ENCODE results near the gene SLC28A1. TPM values are rescaled to one million over a fixed set of nuclear protein-coding genes. Genes with fewer than 3 reads are reported as not detected.

The SLC28A1 gene
- total RNA-seq, 1 experiment from 2014 or later: 0.13 TPM

- peak within 1 kb of the TSS; percentile 82 for H3K18ac ChIP-seq (ENCODE audit: insufficient read length, low read depth, low read length)
- no peaks in the 10 kb centered on the region; a peak in 3 of 5 replicates for H3K9me3 Mint-ChIP-seq
Measured at GRCh38 chr15:84981711-84982300, 97.3 kb downstream of the SLC28A1 start, which contains the start of gene PDE8A. Gene PDE8A (plus strand): TSS chr15:84981856. CDS start chr15:84982163, 307 bp downstream.

More at GRCh38 chr15:84981711-84982300, 97.3 kb downstream of the SLC28A1 start, which contains the start of gene PDE8A:
- Histone ChIP-seq H4K8ac (replicated peaks; ENCODE audit: insufficient read length, low read depth, low read length) (no peak within 1 kb of the TSS), H3K4me1 (ENCODE audit: insufficient read depth, low read length) (no peaks in the 10 kb centered on the region), H3K79me2 (ENCODE audit: insufficient read depth, low read length) (no peaks in the 10 kb centered on the region), H3K9me3 (ENCODE audit: control insufficient read depth, low read depth, low read length) (no peaks in the 10 kb centered on the region), H3K4ac (ENCODE audit: low read depth, low read length) (no peak within 1 kb of the TSS), H2AK5ac (ENCODE audit: insufficient read length, low read length) (no peak within 1 kb of the TSS), H2BK20ac (ENCODE audit: low read depth, low read length, poor library complexity, severe bottlenecking) (no peak within 1 kb of the TSS), H3K9ac (ENCODE audit: extremely low read depth, insufficient read length, low read length) (peak within 1 kb of the TSS; percentile 37), H3K27ac (ENCODE audit: insufficient read length, low read depth, low read length) (no peak within 1 kb of the TSS), H2BK15ac (ENCODE audit: low read depth, low read length) (no peak within 1 kb of the TSS), H4K20me1 (ENCODE audit: control insufficient read depth, insufficient read depth, insufficient read length) (no peaks in the 10 kb centered on the region), H3K4me2 (ENCODE audit: insufficient read depth, insufficient read length, low read length) (peak within 1 kb of the TSS; percentile 74), H3K23ac (ENCODE audit: insufficient read length, low read depth, low read length) (no peak within 1 kb of the TSS), H2BK12ac (ENCODE audit: insufficient read length, low read depth, low read length) (no peak within 1 kb of the TSS), H2AFZ (ENCODE audit: low read length) (no peak within 1 kb of the TSS), H3K27me3 (ENCODE audit: insufficient read depth, low read length) (peaks cover 5% of the 10 kb centered on the region; the same call in 1 of the 2 replicates), H3T11ph (ENCODE audit: low read length) (no peak within 1 kb of the TSS), H2BK5ac (ENCODE audit: insufficient read length, low read length) (no peak within 1 kb of the TSS), H3K23me2 (ENCODE audit: insufficient read length, low read depth, low read length, poor library complexity, severe bottlenecking) (peaks cover 7% of the 10 kb centered on the region), H3K79me1 (ENCODE audit: insufficient read depth, low read depth, low read length, poor library complexity, severe bottlenecking) (no peaks in the 10 kb centered on the region), H4K91ac (ENCODE audit: insufficient read length, low read depth, low read length) (no peak within 1 kb of the TSS), H3K14ac (ENCODE audit: insufficient read depth, low read length) (no peak within 1 kb of the TSS), H4K5ac (ENCODE audit: insufficient read length, low read depth, low read length) (no peak within 1 kb of the TSS), H3K56ac (ENCODE audit: insufficient read length, low read depth, low read length) (no peak within 1 kb of the TSS), H2BK120ac (ENCODE audit: low read depth, low read length, poor library complexity, severe bottlenecking) (no peak within 1 kb of the TSS)
- peak within 1 kb of the TSS; percentile 83 to 90 for H3K4me3 Mint-ChIP-seq
- H3K4me1 Mint-ChIP-seq: peaks cover 19 to 21% of the 10 kb centered on the region in 2 experiments
- H3K27ac Mint-ChIP-seq: peak within 1 kb of the TSS in 1 of 3 experiments; percentile 75; a peak in 1 of 7 replicates
- 0 out of 3 replicates have a peak, but pooled peaks have one; percentile 13 for TF ChIP-seq CTCF (conservative IDR thresholded peaks at IDR 0.05)
- no peaks in the 10 kb centered on the region for H3K36me3 Mint-ChIP-seq (ENCODE audit: insufficient read depth in 1 of 3, low read depth in 3 of 3)
- DNase-seq: peak; percentile 40
- peaks cover 65% of the 10 kb centered on the region for H3K27me3 Mint-ChIP-seq (ENCODE audit: low read depth)
- no CpG with 5 or more reads among the region's 95 CpGs for WGBS (ENCODE audit: extremely low coverage, insufficient read length, low lambda C conversion rate)

Measured in H9 (cell line).